CD4-positive, alpha-beta T cell treated with Interleukin-4 for 4 hours (primary cell): Measurements from ENCODE around the gene CTTN.

ENCODE experiments used
- DNase-seq: peaks from one replicate; pipeline ENCODE4 v3.0.0-alpha.2; 2020

CTTN gene

DNA sequence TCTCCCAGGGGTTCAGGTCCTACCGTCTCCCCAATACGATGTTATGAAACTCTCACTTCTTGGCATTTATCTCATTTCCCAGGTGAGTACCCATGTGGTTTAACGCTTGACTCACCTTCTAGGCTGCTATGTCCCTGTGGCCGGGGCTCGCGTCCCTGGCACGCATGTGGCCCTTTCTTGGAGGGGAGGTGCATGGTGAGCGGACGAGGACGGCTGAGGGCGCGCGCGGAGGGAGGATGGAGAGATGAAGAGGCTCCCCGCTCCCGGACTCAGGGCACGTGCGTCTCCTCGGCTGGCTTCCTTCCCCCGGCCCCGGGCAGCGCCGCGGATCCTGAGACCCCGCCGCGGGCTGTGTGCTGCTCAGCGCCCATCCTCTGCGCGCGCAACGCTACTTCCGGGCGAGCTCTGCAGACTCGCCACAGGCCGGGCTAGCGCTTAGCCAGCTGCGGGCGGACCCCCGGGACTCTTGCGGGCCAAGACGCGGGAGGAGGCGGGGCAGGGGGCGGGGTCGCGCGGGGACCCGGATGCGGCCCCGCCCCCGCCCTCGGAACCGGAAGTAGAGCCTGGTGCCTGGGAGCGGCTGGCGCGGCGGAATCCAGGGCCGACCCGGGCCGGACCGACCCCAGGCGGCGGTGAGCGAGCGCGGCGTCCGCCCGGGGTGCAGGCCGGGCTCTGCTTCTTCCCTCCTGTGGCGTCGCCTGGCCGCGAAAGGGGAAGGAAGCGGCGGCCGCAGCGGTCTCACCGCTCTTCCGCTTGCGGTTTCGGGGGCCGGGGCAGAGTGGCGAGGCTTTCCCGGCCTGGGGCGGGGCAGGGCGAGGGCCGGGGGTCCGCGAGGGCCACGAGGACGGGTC, at the start of gene CTTN:
Gene CTTN, plus strand, starts transcription at position 547 of the 851 bp plus-strand sequence. CDS start 8,769 bp downstream, outside the sequence.
- DNase-seq, result peak; percentile 32

DNA sequence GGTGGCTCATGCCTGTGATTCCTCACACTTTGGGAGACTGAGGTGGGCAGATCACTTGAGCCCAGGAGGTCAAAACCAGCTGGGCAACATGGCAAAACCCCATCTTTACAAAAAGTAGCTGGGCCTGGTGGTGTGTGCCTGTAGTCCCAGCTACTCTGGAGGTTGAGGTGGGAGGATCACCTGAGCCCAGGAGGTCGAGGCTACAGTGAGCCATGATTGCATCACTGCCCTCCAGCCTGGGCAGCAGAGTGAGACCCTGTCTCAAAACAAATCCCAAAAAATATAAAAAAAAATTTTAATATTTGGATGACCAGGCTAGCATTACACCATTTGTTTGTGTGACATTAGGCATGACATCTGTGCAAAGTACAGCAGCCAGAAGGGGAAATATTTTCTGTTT, 49.7 kb upstream of the CTTN start:
- DNase-seq, result no peak

DNA sequence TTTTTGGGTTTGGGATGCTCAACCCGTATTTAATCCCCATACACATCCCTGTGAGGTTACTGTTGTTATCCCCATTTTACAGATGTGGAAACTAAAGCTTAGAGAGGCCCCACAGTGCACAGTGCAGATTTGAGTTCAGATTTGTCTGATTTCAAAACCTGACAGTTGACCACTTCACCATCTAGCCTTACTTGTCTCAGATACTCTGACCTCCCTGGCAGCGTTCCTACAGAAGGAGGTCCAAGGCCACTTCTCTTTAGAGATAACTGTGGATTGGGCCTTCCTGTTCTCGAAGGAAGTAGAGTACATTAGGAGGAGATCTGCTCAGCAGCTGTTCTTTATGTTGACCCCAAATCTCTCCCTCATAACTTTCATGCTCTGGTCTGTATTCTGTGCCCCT, 46.7 kb upstream of the CTTN start:
- no peak for DNase-seq

DNA sequence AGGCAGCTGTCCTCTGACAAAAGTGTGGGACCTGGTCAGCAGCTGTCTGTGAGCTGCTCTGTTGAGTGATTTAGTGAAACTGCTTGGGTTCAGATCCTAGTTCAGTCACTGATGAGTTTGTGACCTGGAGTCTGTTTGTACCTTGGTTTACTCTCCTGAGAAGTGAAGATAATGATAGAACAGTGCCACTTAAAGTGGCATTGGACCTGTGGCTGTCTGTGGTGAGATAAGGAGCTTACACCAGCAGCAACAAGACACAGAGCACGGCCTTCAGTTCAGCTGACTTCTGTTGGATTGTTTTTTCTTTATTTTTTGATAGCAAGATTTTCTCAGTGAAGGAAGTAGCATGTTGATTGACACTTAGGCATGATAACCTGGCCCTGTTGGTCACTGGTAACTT, 46.2 kb upstream of the CTTN start:
- DNase-seq, result no peak

DNA sequence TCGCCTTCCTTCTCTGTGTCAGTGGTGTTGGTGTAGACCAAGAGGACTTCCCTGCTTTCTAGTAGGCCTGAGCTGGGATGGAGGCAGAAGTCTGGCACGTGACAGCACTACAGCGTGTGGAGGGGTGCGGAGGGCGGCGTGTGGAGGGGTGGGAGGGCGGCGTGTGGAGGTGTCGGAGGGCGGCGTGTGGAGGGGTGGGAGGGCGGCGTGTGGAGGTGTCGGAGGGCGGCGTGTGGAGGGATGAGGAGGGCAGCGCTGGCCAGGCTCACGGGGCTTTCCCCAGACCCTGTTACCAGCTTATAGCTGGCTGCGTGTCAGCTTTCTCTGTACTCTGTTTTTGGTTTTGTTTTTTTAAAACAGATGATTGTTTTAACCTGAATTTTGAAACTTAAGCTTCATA, 45.7 kb upstream of the CTTN start:
- no peak for DNase-seq

DNA sequence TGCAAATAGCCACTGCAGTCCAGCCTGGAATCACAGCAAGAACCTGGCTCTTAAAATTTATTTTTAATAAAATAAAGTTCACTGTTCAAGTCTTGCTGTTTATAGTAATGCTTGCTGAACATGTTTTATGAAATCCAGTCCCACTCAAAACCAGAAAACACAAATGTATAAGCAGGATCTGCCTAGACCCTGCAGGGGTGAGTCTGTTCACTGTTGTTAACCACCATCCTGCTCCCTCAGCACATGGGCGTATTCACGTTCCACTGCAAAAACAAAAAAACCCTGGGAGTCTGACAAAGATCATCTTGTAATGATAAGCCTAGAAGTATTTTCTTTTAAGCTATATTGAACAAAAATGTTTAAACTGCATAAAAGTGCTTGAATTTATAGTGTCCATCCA, 45.0 kb upstream of the CTTN start:
- no peak for DNase-seq

DNA sequence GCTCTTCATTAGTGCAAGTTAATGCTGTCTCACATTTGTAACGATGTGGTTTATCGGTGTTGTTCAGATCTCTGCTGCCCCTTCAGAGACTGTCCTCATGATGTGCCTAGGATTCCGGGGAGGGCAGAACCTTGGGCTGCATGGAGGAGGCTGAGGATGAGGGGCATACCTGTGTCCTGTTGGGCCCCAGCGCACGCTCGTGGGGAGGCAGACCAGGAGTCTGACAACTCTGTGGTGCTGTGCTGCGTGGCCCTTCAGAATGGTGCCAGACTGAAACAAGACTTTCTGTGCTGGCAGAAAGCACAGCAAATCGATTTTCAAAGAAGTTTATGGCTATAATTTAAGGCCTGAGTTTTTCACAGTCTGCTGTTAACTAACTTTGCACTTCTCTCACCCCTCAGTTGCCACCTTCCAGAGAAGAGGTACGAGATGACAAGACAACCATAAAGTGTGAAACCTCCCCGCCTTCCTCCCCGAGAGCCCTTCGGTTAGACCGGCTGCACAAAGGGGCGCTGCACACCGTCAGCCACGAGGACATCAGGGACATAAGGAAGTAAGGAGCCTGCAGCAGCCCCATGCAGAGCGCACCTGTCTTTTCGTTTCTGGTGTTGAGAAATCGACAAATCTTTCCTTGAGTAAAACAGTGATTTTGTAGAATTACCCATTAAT, 44.3 kb upstream of the CTTN start:
- no peak for DNase-seq

DNA sequence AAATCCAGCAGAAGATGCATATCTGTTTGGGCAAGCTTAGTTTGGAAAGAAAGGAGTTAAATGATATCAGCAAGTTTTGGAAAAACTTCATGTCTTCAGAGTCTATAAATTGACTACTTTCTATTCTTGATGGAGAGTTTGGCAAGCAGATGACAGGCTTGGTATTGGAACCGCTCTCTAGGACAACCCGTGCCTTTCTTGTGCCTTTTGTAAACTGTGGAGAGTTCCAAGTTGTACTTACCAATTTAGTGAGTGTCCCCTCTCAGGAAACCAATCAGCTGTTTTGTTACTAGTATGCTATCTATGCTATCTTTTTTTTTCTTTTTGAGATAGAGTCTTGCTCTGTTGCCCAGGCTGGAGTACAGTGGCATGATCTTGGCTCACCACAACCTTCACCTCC, 43.7 kb upstream of the CTTN start:
- no peak for DNase-seq

DNA sequence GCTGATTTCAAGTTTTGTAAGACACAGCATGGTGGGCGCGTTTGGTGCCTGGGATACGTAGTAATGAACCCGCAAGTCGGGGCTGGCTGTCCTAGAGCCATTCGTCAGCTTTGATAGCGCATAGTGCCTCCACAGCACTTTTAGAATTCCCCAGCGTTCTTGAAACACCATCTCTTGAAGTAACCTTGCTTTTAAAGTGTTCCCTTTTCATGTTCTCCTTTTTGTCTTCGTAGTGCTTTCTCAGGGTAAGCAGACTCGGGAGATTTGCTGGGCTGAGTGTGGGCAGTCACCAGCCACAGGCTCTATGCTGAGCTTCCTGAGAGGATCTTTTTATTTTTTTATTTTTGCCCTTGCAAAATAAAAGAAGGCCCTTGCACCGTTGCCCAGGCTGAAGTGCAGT, 39.6 kb upstream of the CTTN start:
- DNase-seq, result no peak

DNA sequence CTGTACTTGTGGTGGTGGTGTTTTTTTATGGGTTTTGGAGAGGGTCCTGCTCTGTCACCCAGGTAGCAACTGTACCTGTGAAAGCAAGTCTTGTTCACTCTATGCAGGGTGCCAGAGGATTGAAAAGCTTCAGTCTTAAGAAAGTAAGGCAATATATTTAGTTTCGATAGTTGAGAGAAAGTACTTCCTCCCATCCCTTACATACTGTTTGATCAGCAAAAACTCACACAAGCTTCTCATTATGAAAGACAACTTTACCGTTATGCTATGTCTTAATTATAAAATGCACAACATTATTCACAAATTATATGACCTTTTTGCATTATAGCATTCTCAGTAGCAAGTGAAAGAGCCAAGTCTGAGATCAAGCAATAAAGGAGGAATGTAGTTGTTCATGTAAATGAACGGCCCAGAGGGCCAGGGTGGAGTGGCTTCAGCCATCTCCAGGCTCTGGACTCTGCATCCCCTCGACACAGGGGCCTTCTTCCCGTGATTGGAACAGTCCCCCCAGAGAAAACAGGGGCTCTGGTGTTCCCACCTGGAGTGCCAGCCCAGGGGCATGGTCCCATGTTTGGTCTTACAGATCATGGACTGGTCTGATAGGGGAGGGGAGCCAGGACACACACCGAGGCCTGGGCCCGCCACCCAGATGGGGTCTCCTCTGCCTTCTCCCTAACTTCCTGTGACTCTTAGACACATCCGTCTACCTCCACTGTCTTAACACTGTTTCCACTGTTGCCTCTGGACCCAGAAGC, 38.7 kb upstream of the CTTN start:
- no peak for DNase-seq

DNA sequence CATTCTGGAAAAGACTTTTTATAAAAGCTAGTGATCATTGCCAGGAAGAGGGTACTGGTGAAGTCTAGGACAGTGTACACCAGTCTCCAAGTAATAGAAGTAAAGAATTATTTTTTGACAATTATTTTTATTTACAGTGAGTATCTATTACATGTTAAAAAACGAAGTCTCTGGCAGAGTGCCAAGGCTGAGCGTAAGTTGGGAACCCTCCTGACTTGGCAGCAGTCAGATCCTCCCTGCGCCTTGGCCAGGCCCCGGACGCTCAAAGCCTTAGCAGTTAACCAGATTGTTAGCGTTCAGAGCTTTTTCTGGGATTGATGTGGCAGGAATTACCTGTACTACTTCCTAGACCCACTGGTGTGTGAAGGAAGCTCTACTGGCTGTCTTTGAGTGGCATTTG, 38.1 kb upstream of the CTTN start:
- DNase-seq, result no peak

DNA sequence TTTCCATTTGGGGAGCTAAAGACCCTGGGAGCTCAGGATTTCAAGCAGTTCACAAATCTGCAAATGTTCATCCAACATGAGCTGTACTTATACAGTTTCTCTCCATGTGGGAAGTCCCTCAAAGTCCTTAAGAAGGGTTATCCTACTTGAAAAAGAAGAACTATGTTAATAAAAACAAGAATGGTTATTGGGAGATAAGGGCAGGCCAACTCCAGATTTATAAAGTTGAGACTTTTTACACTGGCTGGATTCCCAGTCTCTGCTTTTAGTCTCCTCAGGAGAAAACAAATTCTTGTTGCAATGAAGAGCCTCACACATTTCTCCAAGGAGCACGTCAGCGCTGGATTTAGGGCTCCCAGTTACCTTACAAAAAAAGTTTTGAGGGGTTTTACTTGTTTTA, 34.2 kb upstream of the CTTN start:
- no peak for DNase-seq

DNA sequence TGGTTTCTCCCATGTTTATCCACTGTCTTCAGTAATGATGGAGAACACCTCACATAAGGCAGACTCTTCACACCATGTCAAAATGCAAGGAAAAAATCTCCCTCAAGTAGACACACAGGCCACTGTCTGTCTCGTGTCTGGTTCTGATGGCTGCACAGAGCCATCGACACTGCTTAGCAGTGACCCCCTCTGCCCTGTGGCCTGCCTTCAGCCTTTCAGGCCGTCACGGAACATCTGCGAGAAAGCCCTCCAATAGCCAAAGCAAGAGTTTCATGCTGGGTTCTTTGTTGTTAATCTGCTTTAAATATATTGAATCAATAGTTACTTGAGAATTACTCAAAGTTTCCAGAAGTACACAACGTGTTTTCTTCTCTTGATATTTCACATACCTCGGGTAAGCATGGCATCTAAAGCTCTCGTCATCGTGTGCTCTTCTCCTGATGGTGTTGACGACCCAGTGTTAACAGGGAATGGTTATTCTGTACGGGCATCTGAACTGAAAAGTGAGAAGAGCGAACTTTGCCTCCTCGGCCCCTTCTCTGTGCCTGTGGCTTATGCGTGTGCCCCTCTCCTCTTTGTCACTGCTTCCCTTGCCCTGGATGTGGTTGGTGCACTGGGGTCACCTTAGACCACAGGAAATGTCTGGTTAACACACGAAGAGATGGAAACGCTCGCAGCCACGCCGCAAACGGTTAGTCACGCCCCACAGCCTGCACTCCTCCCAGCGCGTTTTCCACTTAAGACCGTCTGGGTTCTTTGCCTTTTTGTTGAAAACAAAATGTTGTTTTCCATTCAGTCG, 33.4 kb upstream of the CTTN start:
- DNase-seq, result peak; percentile 59

DNA sequence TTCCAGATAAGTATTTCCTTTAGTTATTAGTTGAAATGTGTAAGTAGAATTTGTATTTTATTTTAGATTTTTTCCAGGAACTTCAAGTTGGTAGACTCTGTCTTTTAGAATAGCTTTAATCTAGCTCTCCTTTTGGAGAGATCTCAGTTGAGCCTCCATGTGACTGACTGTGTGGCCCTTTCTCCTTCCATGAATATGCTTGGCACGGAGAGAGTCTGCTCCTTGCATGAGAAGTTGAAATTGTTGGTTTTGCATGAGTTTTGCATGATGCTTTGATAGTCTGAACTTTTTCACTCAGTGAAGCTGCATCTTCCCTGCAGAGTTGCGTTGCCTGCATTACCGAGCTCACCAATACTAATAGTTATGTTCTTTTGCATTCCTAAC, 32.8 kb upstream of the CTTN start:
- DNase-seq, result no peak

DNA sequence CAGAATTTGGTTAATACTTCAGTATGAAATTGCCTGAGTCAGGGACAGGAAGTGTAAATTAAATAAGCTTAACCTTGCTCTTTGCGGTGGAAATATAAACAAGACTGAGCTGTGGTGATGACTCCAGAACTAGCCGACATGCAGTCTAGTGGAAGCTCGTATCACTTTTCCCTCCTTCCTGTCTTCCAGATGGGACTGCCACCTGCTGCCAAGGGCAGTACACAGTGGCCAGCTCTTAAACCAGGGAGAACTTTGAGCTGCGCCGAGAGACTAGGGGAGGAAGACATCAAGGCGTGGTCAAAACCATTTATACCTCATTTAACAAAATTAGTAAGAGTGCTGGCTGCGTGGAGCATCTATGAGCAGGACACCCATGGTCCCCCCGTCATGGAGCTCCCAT, 31.3 kb upstream of the CTTN start:
- DNase-seq, result no peak

DNA sequence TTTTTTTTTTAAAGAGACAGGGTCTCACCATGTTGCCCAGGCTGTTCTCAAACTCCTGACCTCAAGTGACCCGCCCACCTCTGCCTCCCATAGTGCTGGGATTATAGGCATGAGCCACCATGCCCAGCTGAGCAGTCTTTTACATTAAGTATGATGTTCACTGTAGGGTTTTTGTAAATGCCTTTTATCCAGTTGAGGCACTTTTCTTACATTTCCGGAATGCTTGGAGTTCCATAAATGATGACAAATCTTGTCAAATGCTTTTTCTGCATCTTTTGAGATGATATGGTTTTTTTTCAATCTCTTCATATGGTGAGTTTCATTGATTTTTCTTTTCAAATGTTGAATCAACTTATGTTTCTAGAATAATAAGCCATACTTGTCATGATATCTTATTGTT, 29.4 kb upstream of the CTTN start:
- no peak for DNase-seq

DNA sequence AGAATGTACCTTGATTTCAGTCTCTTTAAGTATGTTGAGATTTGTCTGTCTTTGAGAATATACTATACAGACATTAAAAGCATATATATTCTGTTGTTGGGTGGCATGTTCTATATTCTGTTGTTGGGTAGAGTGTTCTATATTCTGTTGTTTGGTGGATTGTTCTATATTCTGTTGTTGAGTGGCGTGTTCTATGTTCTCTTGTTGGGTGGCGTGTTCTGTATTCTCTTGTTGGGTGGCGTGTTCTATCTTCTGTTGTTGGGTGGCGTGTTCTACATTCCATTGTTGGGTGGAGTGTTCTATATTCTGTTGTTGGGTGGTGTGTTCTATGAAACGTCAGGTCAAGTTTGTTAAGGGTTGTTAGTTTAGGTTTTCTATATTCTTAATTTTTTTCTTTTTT, 27.1 kb upstream of the CTTN start:
- no peak for DNase-seq

DNA sequence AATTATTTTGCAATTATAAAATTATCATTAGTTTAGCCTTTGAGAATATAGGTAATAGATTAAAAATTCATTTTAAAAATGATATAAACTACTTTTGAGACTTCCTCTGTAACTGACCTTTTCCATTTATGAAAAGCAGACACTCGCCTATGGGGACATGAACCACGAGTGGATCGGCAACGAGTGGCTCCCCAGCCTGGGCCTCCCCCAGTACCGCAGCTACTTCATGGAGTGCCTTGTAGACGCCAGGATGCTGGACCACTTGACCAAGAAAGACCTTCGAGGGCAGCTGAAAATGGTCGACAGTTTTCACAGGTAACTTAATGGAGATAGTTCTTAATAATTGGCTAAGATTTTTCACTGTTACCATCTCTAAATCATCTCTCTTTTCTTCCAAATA, 26.3 kb upstream of the CTTN start:
- no peak for DNase-seq

DNA sequence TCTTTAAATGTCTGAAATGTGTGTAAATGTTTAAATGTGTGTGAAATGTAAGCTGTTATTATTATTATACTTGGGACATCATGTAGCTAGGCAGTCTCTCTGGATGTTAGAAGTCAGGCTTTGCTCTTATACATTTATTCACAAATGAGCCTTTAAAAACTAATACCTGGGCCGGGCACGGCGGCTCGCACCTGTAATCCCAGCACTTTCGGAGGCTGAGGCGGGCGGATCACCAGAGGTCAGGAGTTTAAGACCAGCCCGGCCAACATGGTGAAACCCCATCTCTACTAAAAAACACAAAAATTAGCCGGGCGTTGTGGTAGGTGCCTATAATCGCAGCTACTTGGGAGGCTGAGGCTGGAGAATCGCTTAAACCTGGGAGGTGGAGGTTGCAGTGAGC, 21.7 kb upstream of the CTTN start:
- DNase-seq, result no peak

DNA sequence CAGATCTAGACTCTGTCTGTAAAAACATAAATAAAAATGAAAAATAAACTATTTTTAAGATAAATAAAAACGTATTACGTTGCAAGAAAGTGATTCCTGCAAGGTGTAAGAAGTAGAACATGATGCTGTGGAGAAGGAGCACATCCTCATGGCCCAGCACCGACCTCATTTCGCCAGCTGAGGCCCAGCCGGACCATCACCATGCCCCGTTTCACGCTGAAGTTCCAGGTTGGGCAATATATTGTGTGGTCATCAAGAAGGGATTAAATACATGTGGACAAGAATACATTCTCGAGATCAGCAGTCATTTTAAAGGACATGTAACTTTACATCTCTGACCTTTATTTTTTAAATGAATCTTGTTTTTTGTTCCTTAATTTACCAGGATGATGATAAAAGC, 20.7 kb upstream of the CTTN start:
- no peak for DNase-seq

DNA sequence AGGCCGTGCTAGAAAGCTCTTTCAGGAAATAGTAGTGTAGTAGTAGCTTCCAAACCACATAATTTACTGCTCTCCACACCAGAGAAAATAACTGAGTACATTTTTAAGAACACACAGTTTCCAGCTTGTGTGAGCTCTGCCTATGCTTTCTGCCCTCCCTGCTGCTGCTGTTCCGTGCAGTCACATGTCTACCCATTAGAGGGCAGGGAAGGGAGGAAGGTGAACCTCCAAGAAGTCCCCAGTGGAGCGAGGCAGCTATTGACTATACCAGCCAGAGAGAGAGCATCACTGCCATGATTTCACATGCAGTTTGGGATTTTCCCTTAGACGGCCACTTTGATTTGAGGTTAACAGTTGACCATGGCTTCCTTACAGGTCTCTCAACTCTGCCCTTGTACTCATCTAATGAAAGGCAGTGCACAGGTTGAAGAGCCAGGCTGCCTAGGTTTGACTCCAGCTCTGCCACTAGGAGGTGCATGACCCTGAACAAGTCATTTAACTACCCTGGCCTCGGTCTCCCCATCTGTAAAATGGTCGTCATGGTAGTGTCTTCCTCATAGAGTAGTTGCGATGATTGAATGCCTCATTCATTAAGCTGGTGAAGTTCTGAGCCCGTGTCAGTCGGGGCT, 19.7 kb upstream of the CTTN start:
- DNase-seq, result no peak

DNA sequence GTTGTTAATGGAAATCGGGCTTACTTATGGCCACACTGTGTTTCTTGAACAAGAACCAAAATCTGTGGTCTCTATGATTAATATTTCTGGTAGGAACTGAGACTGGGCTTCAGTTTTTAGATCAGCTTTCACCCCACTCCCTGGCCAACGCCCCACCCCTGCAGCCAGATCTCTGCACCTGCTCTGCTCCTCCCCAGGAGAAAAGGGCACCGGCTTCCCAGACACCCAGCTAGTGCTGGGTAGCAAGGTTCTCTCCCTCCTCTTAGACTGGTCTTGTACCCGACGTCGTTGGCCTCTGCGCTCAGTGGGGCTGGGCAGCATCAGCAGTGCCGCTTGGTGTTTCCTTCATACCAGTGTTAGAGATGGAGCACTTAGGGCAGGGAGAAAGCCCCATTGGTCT, 17.0 kb upstream of the CTTN start:
- DNase-seq, result no peak
